ENCODE measurements around the gene GNG8.

- TF ChIP-seq CTCF (conservative IDR thresholded peaks at IDR 0.05 in 1 of 2, IDR thresholded peaks at IDR 0.05 in 1 of 2; ENCODE audit: low read depth in 1 of 2, low read length in 2 of 2): no peak
- TF ChIP-seq EZH2 (IDR thresholded peaks at IDR 0.05; ENCODE audit: low read length, missing control alignments): no peak
Measured at GRCh38 chr19:46633130-46633529, 2.9 kb downstream of the GNG8 start.

All from fibroblast of lung (primary cell).